Lower leg skin (tissue), 4 donors: ENCODE measurements around the gene CD99. TPM values are rescaled to one million over a fixed set of nuclear protein-coding genes. Genes with fewer than 3 reads are reported as not detected.
"Not testable (repeated sequence)": the region's sequence is repeated elsewhere in the genome, so short reads cannot be mapped to it uniquely, and the experiment has no call there.

Experiments
- DNase-seq, 2 donors: peaks; one replicate each; pipeline ENCODE4 v3.0.0-alpha.2; 2019; ENCODE audit warnings: low spot score in 2 of 2
- H3K4me3 ChIP-seq: fragments of 200-600 bp; sonication (generic); 2 replicates; pipeline ENCODE4 v1.5.1; 2017; ENCODE audit warnings: mild to moderate bottlenecking, low read depth; ENCODE audit not compliant: poor library complexity, severe bottlenecking
- POLR2A ChIP-seq, 2 donors: fragments of 450-650 bp; IDR thresholded peaks; one replicate each; pipeline ENCODE4 v1.6.1; 2016 to 2017; ENCODE audit warnings: antibody characterized with exemption in 2 of 2, mild to moderate bottlenecking in 1 of 2, moderate library complexity in 1 of 2
- WGBS, 2 donors: methylation state at CpG; one replicate each; pipeline ENCODE4 v1.1.5; 2018; 5-methylcytosine and 5-hydroxymethylcytosine counted together
- intact Hi-C: fragments of 100-400 bp; cut with DNase I; formaldehyde crosslinking; loops from one replicate; pipeline ENCODE4 v1.15.0; 2023; ENCODE audit warnings: low total_unique reads
- total RNA-seq, 4 donors: library from RNA; depleted of rRNA; stranded (reverse); fragments of >200 nt; gene quantifications; one replicate each; pipeline ENCODE4 v1.1.0, GENCODE V29; 2016
- TF ChIP-seq, protein P1 (sequence below), 3 donors: fragments of 450-650 bp; IDR thresholded peaks; one replicate each; pipeline ENCODE4 v1.5.1; 2016; ENCODE audit warnings: antibody characterized with exemption in 3 of 3, mild to moderate bottlenecking in 3 of 3, moderate library complexity in 2 of 3

CD99 gene
- total RNA-seq, 4 donors from 2014 or later: 168 to 384 (median 194) TPM

DNA sequence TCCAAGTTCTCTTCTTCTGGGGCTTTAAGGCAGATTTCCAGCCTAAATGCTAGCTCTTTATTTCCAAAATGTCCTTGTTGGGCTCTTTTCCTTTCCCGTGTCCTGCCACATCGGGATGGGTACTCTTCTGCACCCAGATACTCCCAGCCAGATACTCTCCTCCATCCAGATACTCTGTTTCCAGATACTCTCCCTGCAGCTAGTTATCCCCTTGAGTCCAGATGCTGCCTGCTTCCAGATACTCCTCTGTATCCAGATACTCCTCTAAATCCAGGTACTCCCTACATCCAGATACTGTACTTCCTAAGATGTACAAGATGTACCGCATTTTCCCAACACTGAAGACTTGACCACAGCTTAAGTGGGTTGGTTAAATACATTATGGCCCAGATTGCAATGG lies 50.3 kb downstream of the CD99 start:
- WGBS, 2 donors: 94 to 99% methylated on average over 3 of the region's 3 CpGs
- TF ChIP-seq, protein P1, sequence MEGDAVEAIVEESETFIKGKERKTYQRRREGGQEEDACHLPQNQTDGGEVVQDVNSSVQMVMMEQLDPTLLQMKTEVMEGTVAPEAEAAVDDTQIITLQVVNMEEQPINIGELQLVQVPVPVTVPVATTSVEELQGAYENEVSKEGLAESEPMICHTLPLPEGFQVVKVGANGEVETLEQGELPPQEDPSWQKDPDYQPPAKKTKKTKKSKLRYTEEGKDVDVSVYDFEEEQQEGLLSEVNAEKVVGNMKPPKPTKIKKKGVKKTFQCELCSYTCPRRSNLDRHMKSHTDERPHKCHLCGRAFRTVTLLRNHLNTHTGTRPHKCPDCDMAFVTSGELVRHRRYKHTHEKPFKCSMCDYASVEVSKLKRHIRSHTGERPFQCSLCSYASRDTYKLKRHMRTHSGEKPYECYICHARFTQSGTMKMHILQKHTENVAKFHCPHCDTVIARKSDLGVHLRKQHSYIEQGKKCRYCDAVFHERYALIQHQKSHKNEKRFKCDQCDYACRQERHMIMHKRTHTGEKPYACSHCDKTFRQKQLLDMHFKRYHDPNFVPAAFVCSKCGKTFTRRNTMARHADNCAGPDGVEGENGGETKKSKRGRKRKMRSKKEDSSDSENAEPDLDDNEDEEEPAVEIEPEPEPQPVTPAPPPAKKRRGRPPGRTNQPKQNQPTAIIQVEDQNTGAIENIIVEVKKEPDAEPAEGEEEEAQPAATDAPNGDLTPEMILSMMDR (IDR thresholded peaks at IDR 0.05): no peak
- TF ChIP-seq POLR2A (IDR thresholded peaks at IDR 0.05): no peak
- no peak for DNase-seq

DNA sequence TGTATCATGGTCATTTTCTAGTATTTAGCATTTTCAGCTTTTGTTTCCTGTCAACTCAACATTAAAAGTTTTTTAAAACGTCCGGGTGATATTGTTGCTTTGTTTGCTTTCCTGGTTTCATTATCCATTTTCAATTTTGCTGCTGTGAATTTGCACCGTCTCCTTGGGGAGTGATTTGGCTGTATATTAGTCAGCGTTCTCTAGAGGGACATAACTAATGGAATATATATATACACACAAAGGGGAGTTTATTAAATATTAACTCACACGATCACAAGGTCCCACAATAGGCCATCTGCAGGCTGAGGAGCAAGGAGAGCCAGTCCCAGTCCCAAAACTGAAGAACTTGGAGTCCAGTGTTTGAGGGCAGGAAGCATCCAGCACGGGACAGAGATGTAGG lies 55.2 kb downstream of the CD99 start:
- intact Hi-C loops, H3K4me3 ChIP-seq, DNase-seq: not testable (repeated sequence)
- WGBS, 2 donors: 54 to 68% methylated on average over 6 of the region's 6 CpGs

More for the DNA sequence above, 50.3 kb downstream of the CD99 start:
- intact Hi-C loops: no loop called here
- H3K4me3 ChIP-seq: no peak overlapping the region

DNA sequence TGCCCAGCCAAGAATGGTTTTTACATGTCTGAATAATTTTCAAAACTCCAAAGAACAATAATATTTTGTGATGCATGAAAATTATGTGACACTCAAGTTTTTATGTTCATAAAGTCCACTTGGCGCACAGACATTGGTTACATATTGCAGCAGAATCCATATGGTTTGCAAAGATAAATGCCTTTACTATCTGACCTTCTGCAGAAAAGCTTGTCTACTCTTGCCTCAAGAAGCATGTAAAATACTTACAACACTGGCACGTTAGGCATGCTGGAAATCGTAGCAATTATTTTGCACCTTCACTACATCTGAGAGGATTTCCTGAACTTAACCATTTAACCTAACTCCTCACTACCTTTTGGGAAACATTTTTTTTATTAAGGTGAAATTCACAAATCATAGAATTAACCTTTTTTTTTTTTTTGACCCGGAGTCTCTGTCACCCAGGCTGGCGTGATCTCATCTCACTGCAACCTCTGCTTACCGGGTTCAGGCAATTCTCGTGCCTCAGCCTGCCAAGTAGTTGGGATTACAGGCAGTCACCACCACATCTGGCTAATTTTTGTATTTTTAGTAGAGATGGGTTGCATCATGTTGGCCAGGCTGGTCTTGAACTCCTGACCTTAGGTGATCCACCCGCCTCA lies 57.2 kb downstream of the CD99 start:
- 32 to 42% methylated on average over 8 of the region's 8 CpGs for WGBS, 2 donors
- no peak overlapping the region for H3K4me3 ChIP-seq
- no peak for DNase-seq
- no peak for TF ChIP-seq POLR2A (IDR thresholded peaks at IDR 0.05)
- TF ChIP-seq, protein P1 (IDR thresholded peaks at IDR 0.05): no peak
- intact Hi-C loops: no loop called here

DNA sequence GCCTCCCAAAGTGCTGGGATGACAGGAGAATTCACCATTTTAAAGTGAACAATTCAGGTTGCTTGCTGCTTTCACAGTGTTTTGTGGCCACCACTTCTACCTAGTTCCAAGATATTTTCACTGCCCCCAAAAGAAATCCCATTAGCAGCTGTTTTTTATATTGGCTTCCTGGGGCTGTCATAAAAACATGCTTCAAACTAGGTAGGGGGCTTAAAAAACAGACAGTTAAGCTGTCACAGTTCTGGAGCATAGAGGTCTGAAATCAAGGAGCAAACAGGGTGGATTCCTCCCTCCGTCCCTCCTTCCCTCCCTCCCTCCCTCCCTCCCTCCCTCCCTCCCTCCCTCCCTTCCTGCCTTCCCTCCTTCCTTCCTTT lies 57.7 kb downstream of the CD99 start:
- DNase-seq: no peak
- H3K4me3 ChIP-seq: no peak overlapping the region
- TF ChIP-seq POLR2A (IDR thresholded peaks at IDR 0.05): no peak
- TF ChIP-seq, protein P1 (IDR thresholded peaks at IDR 0.05): no peak
- intact Hi-C loops: no loop called here
- 14 to 21% methylated on average over 1 of the region's 1 CpG for WGBS, 2 donors

DNA sequence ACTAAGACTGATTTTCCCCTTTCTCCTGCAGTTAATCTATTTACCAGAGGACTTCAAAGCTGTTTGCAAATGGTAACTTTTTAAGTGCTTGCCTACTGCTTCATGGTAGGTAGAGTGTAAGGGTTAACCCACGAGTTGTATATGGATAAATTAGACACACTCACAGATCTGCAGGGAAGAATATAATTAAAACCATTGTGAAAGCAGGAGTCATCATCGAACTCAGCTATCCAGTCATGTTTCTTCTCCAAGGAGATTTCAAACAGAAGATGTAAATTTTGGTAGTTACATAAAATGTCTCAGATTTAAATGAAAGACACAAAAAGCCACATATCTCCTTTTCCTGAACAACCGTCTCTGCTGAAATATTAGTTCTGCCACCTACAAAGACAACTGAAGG lies 60.2 kb downstream of the CD99 start:
- DNase-seq: no peak
- 15 to 20% methylated on average over 3 of the region's 3 CpGs for WGBS, 2 donors
- TF ChIP-seq POLR2A (IDR thresholded peaks at IDR 0.05): no peak
- TF ChIP-seq, protein P1 (IDR thresholded peaks at IDR 0.05): no peak
- intact Hi-C loops: no loop called here
- H3K4me3 ChIP-seq: no peak overlapping the region

DNA sequence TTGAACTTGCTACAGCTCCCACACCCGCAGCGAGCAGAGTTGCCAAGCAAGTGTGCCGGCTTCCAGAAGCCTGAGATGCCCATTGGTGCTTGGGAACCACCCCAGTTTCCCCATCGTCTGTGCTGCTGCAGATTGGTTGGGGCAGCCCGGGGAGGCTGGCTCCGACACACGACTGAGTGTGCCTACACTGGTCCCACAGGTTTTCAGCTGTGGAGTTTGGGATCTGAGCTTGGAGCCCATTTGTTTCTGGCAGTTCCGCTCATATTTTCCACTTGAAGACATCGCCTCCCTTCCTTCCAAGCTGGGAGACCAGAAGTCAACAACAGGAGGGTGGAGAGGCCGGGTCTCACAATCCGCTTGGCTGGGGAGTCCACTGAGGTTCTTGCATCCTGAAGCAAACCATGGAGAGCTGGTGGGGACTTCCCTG lies 60.8 kb downstream of the CD99 start, which contains the start of gene XG:
XG (plus strand) TSS at position 167 of the 427 bp plus-strand sequence; CDS start at position 402, 235 bp downstream.
- WGBS, 2 donors: 21 to 33% methylated on average over 3 to 11 of the region's 11 CpGs
- intact Hi-C loops, H3K4me3 ChIP-seq: not testable (repeated sequence)
- peak; percentile 70 to 91 for DNase-seq

DNA sequence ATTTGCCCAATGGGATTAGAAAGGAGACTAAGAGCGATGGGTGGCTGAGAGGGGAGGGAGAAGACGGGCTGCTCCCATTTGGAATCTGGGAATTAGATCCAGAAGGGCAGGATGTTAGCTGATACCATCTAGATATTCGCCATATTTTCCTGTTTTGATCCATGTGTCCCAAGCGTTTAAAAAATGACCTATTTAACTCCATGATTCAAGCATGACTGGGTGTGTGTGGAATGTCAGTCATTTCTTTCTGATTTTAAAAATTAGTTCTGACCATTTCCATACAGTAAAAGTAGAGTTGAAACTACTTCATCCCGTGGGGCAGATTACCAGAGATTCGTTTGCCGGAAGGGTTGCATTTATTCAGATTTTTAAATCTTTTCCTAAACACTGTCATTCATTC lies 61.3 kb downstream of the CD99 start:
- WGBS, 2 donors: 25% methylated on average over 7 of the region's 7 CpGs
- DNase-seq, intact Hi-C loops, H3K4me3 ChIP-seq: not testable (repeated sequence)

DNA sequence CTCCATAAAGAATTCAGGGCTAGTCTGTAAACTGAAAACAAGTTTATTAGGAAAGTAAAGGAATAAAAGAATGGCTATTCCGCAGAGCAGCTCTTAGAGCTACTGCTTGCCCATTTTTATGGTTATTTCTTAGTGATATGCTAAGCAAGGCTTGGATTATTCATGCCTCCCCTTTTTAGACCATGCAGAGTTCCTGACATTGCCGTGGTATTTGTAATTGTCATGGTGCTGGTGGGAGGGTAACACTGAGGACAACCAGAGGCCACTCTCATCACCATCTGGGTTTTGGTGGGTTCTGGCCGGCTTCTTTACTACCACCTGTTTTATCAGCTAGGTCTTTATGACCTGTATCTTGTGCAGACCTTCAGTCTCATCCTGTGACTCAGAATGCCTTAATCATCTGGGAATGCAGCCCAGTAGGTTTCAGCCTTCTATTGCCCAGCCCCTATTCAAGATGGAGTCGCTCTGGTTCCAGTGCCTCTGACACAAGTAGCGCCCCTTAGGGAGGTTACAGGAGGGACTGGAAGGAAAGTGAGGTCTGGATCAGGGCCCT lies 64.1 kb downstream of the CD99 start:
- DNase-seq, intact Hi-C loops, H3K4me3 ChIP-seq: not testable (repeated sequence)
- WGBS, 2 donors: 82 to 83% methylated on average over 5 of the region's 5 CpGs
